OCI-LY7 (cell line): Measurements from ENCODE around the gene SPTB. TPM values are rescaled to one million over a fixed set of nuclear protein-coding genes. Genes with fewer than 3 reads are reported as not detected.
A peak's percentile ranks its signal among the peaks of the same experiment; 100 is the strongest.

Experiments used
- BruUV-seq: library from RNA; stranded (reverse); fragments of 400-500 nt; replicated peaks from 2 replicates; lab custom pipeline; 2021; lab: Mats Ljungman, UMichigan
- CTCF ChIA-PET: fragments of 300-600 bp; sonication (Branson Sonifier 250); formaldehyde crosslinking; loops from one replicate; lab custom pipeline; 2022; ENCODE audit warnings: antibody characterized with exemption; ENCODE audit not compliant: unreplicated experiment; lab: Charles Lee
- POLR2A ChIA-PET: fragments of 300-600 bp; sonication (Branson Sonifier 250); formaldehyde crosslinking; loops from one replicate; lab custom pipeline; 2022; ENCODE audit warnings: antibody characterized with exemption; lab: Charles Lee
- DNase-seq: peaks from one replicate; pipeline ENCODE4 v3.0.0-alpha.2; 2015; ENCODE audit warnings: low spot score
- H2AFZ ChIP-seq: fragments of 200-600 bp; sonication (generic), shearing (Covaris generic); 2 replicates; pipeline ENCODE4 v1.6.1; 2014; ENCODE audit warnings: mild to moderate bottlenecking, antibody characterized with exemption, low read length, moderate library complexity
- H3K27ac ChIP-seq: fragments of 200-600 bp; sonication (generic); 2 replicates; pipeline ENCODE4 v1.5.1; 2014; ENCODE audit warnings: mixed run types, low read depth, mild to moderate bottlenecking, moderate library complexity, low read length, inconsistent platforms; ENCODE audit not compliant: poor library complexity, severe bottlenecking
- H3K36me3 ChIP-seq: fragments of 200-600 bp; sonication (generic); 2 replicates; pipeline ENCODE4 v1.6.1; 2014; ENCODE audit warnings: mild to moderate bottlenecking, antibody characterized with exemption, low read length, moderate library complexity, mixed read lengths; ENCODE audit not compliant: insufficient read depth
- H3K4me1 ChIP-seq: fragments of 200-600 bp; sonication (generic); 2 replicates; pipeline ENCODE4 v1.5.1; 2014; ENCODE audit warnings: mild to moderate bottlenecking, low read length; ENCODE audit not compliant: insufficient read depth, poor library complexity, severe bottlenecking
- H3K4me2 ChIP-seq: fragments of 200-600 bp; sonication (generic); 2 replicates; pipeline ENCODE4 v1.6.1; 2014; ENCODE audit warnings: mild to moderate bottlenecking, low read length
- H3K4me3 ChIP-seq: fragments of 200-600 bp; sonication (generic); 2 replicates; pipeline ENCODE4 v1.5.1; 2014; ENCODE audit warnings: mild to moderate bottlenecking, low read depth, low read length; ENCODE audit not compliant: poor library complexity, severe bottlenecking
- H3K79me2 ChIP-seq: fragments of 200-600 bp; sonication (generic); 2 replicates; pipeline ENCODE4 v1.6.1; 2016; ENCODE audit warnings: low read depth, mild to moderate bottlenecking, low read length, moderate library complexity, mixed read lengths; ENCODE audit not compliant: insufficient read depth
- H3K9me2 ChIP-seq: fragments of 200-600 bp; sonication (generic); 2 replicates; pipeline ENCODE4 v1.6.1; 2016; ENCODE audit warnings: mild to moderate bottlenecking, low read length, mixed read lengths; ENCODE audit not compliant: insufficient read depth
- H3K9me3 ChIP-seq: fragments of 200-600 bp; sonication (generic); 2 replicates; pipeline ENCODE4 v1.6.1; 2014; ENCODE audit warnings: mild to moderate bottlenecking, mixed run types, low read length, mixed read lengths
- H4K20me1 ChIP-seq: fragments of 200-600 bp; sonication (generic); 2 replicates; pipeline ENCODE4 v1.6.1; 2014; ENCODE audit warnings: mild to moderate bottlenecking, antibody characterized with exemption, low read length, moderate library complexity, mixed read lengths; ENCODE audit not compliant: insufficient read depth
- CTCF ChIP-seq: fragments of 200-600 bp; sonication (generic); conservative IDR thresholded peaks from 2 replicates; pipeline ENCODE4 v1.5.1; 2014; ENCODE audit warnings: mild to moderate bottlenecking, antibody characterized with exemption, low read length, moderate library complexity, mixed read lengths
- EZH2phosphoT487 ChIP-seq: fragments of 200-600 bp; sonication (generic); IDR thresholded peaks from 2 replicates; pipeline ENCODE4 v1.6.1; 2018; ENCODE audit warnings: low read depth, borderline replicate concordance, mild to moderate bottlenecking, mixed run types, antibody characterized with exemption, low read length, moderate library complexity, mixed read lengths
- intact Hi-C: fragments of 100-400 bp; cut with micrococcal nuclease; formaldehyde crosslinking; loops from one replicate; pipeline ENCODE4 v1.10.0; 2022; ENCODE audit not compliant: unreplicated experiment
- total RNA-seq, 2 experiments: library from RNA; depleted of rRNA in 1 of 2; stranded (reverse); fragments of >200 nt in 1 of 2; shearing (Covaris generic) in 1 of 2; gene quantifications; 2 replicates each; pipeline ENCODE4 v1.2.3, GENCODE V29; 2014 to 2022

The SPTB gene
- total RNA-seq, 2 experiments from 2014 or later, result not detected

GRCh38 chr14:64801800-64802199 is 77.9 kb downstream of the SPTB start:
- TF ChIP-seq CTCF, result peak; percentile 70
- TF ChIP-seq EZH2phosphoT487, result no peak
- no peaks in the 10 kb centered on the region for H3K9me2 ChIP-seq
- BruUV-seq, result no TSS peak
- H4K20me1 ChIP-seq, result no peaks in the 10 kb centered on the region
- H3K4me1 ChIP-seq, result no peaks in the 10 kb centered on the region
- ChIA-PET CTCF (interaction anchor here (0.6 to 1.1 kb wide), 2 partner anchors 90 to 112 kb away, joined by 3 read pairs; no protein-coding TSS in a partner anchor), POLR2A (no interaction called here)
- H3K9me3 ChIP-seq, result no peaks in the 10 kb centered on the region
- H2AFZ ChIP-seq, result no peak overlapping the region
- no peaks in the 10 kb centered on the region for H3K36me3 ChIP-seq
- H3K79me2 ChIP-seq, result no peaks in the 10 kb centered on the region
- intact Hi-C loops, result loop anchor here (5.0 kb wide), 1 partner anchor 181 kb away; no protein-coding TSS in a partner anchor
- no peak for DNase-seq
- no peak overlapping the region for H3K27ac ChIP-seq
- no peak overlapping the region for H3K4me3 ChIP-seq
- no peak overlapping the region for H3K4me2 ChIP-seq

GRCh38 chr14:64801046-64801445 is 78.7 kb downstream of the SPTB start:
- Histone ChIP-seq H3K79me2 (no peaks in the 10 kb centered on the region), H3K4me1 (no peaks in the 10 kb centered on the region), H3K36me3 (no peaks in the 10 kb centered on the region), H4K20me1 (no peaks in the 10 kb centered on the region), H3K27ac (no peak overlapping the region), H3K4me2 (no peak overlapping the region), H3K4me3 (no peak overlapping the region), H3K9me3 (no peaks in the 10 kb centered on the region), H3K9me2 (no peaks in the 10 kb centered on the region), H2AFZ (no peak overlapping the region)
- intact Hi-C loops, result loop anchor here (5.0 kb wide), 1 partner anchor 181 kb away; no protein-coding TSS in a partner anchor
- TF ChIP-seq EZH2phosphoT487 (no peak), CTCF (no peak)
- no peak for DNase-seq
- POLR2A ChIA-PET, result no interaction called here
- BruUV-seq, result no TSS peak
- CTCF ChIA-PET, result interaction anchor here (0.6 to 1.1 kb wide), 2 partner anchors 91 to 113 kb away, joined by 3 read pairs; no protein-coding TSS in a partner anchor

GRCh38 chr14:64800000-64800399 is 79.7 kb downstream of the SPTB start:
- POLR2A ChIA-PET, result no interaction called here
- Histone ChIP-seq H3K4me1 (no peaks in the 10 kb centered on the region), H3K79me2 (no peaks in the 10 kb centered on the region), H3K27ac (no peak overlapping the region), H2AFZ (no peak overlapping the region), H3K4me2 (no peak overlapping the region), H4K20me1 (no peaks in the 10 kb centered on the region), H3K36me3 (no peaks in the 10 kb centered on the region), H3K9me3 (no peaks in the 10 kb centered on the region), H3K4me3 (no peak overlapping the region), H3K9me2 (no peaks in the 10 kb centered on the region)
- DNase-seq, result peak; percentile 7
- BruUV-seq, result no TSS peak
- CTCF ChIA-PET, result no interaction called here
- intact Hi-C loops, result loop anchor here (5.0 kb wide), 1 partner anchor 182 kb away; no protein-coding TSS in a partner anchor
- TF ChIP-seq CTCF, result peak; percentile 65
- no peak for TF ChIP-seq EZH2phosphoT487
